Keratinocyte (primary cell): Measurements from ENCODE around the gene CEBPZOS. TPM values are rescaled to one million over a fixed set of nuclear protein-coding genes. Genes with fewer than 3 reads are reported as not detected.

Source experiments
- DNase-seq: peaks from one replicate; pipeline ENCODE4 v3.0.0-alpha.2; 2011; ENCODE audit warnings: low read depth, missing footprints, low spot score
- FAIRE-seq: peaks from 2 replicates; lab custom pipeline; 2011; peaks lifted over from hg19 to GRCh38; lab: Jason Lieb, UNC
- H2AFZ ChIP-seq: 2 replicates; pipeline ENCODE4 v1.6.0; 2012; ENCODE audit warnings: low read length, control low read depth, inconsistent platforms; ENCODE audit not compliant: control insufficient read depth
- H3K27ac ChIP-seq: 2 replicates; pipeline ENCODE4 v1.5.1; 2011; ENCODE audit warnings: low read length; ENCODE audit not compliant: control insufficient read depth, insufficient read depth
- H3K27me3 ChIP-seq: 3 replicates; pipeline ENCODE4 v1.6.0; 2011; ENCODE audit warnings: low read length; ENCODE audit not compliant: control insufficient read depth, insufficient read depth; ENCODE audit errors: extremely low read depth
- H3K36me3 ChIP-seq, 2 experiments: 2 replicates in 1 of 2; 3 replicates in 1 of 2; pipeline ENCODE4 v1.5.1; 2011; ENCODE audit warnings: low read length in 2 of 2, mild to moderate bottlenecking in 1 of 2; ENCODE audit not compliant: control insufficient read depth in 2 of 2, insufficient read depth in 2 of 2; ENCODE audit errors: extremely low read depth in 1 of 2
- H3K4me1 ChIP-seq: 3 replicates; pipeline ENCODE4 v1.5.1; 2011; ENCODE audit warnings: low read length; ENCODE audit not compliant: control insufficient read depth, insufficient read depth; ENCODE audit errors: extremely low read depth
- H3K4me2 ChIP-seq: 3 replicates; pipeline ENCODE4 v1.6.0; 2011; ENCODE audit warnings: low read depth, low read length; ENCODE audit not compliant: control insufficient read depth, insufficient read depth; ENCODE audit errors: extremely low read depth
- H3K4me3 ChIP-seq, 3 experiments: fragments of 200-600 bp in 1 of 3; sonication (generic) in 1 of 3; 2 replicates in 2 of 3; 3 replicates in 1 of 3; pipeline ENCODE4 v1.5.1; 2011 to 2016; ENCODE audit warnings: low read length in 3 of 3, mild to moderate bottlenecking in 3 of 3, control low read depth in 2 of 3, inconsistent platforms in 1 of 3, low read depth in 1 of 3, mixed read lengths in 1 of 3, mixed run types in 1 of 3, moderate library complexity in 1 of 3; ENCODE audit not compliant: control insufficient read depth in 2 of 3, insufficient read depth in 2 of 3; ENCODE audit errors: extremely low read depth in 1 of 3
- H3K79me2 ChIP-seq: 2 replicates; pipeline ENCODE4 v1.6.0; 2012; ENCODE audit warnings: low read length; ENCODE audit not compliant: control insufficient read depth, insufficient read depth
- H3K9ac ChIP-seq: 3 replicates; pipeline ENCODE4 v1.6.0; 2011; ENCODE audit warnings: low read length; ENCODE audit not compliant: control insufficient read depth, insufficient read depth; ENCODE audit errors: extremely low read depth
- H3K9me1 ChIP-seq: 3 replicates; pipeline ENCODE4 v1.6.0; 2011; ENCODE audit warnings: low read length; ENCODE audit not compliant: control insufficient read depth, insufficient read depth; ENCODE audit errors: extremely low read depth
- H3K9me3 ChIP-seq: 2 replicates; pipeline ENCODE4 v1.5.1; 2012; ENCODE audit warnings: low read depth, low read length; ENCODE audit not compliant: control insufficient read depth
- H4K20me1 ChIP-seq: 3 replicates; pipeline ENCODE4 v1.6.0; 2011; ENCODE audit warnings: low read length; ENCODE audit not compliant: control insufficient read depth, insufficient read depth; ENCODE audit errors: extremely low read depth
- CTCF ChIP-seq, 3 experiments: IDR thresholded peaks in 1 of 3; conservative IDR thresholded peaks in 1 of 3; optimal IDR thresholded peaks in 1 of 3; 2 replicates in 2 of 3; 3 replicates in 1 of 3; pipeline versions ENCODE3 to v1.5.1; 2011; ENCODE audit warnings: low read length in 3 of 3, mild to moderate bottlenecking in 3 of 3, moderate library complexity in 2 of 3, control low read depth in 1 of 3, inconsistent platforms in 1 of 3; ENCODE audit not compliant: insufficient read depth in 2 of 3; ENCODE audit errors: extremely low read depth in 1 of 3
- EZH2 ChIP-seq: IDR thresholded peaks from one replicate; pipeline ENCODE4 v1.6.1; 2012; ENCODE audit warnings: inconsistent platforms, mild to moderate bottlenecking, low read length, moderate library complexity
- dilution Hi-C: fragments of 300-500 bp; cut with MboI; formaldehyde crosslinking; loops from one replicate; pipeline ENCODE4 v1.7.0; 2020; ENCODE audit warnings: low sequenced_read_pairs; ENCODE audit not compliant: extremely low pct_ligation_motif_present
- polyA plus RNA-seq, 5 experiments: library from polyadenylated mRNA; depleted of rRNA in 3 of 5; stranded (reverse) in 3 of 5; stranded (forward) in 1 of 5; unstranded in 1 of 5; fragments of >200 nt; gene quantifications; 1 replicate in 1 of 5; 2 replicates in 3 of 5; 3 replicates in 1 of 5; pipeline versions ENCODE4 v1.2.1 to v1.2.3, GENCODE V29; 2011 to 2012; ENCODE audit warnings: missing spikeins in 2 of 5, low read depth in 1 of 5, low replicate concordance in 1 of 5

The CEBPZOS gene
- polyA plus RNA-seq, 1 donor (not counting 4 experiments of a cell fraction or from before 2014, with no cell fraction given): 42.9 TPM

GRCh38 chr2:37181726-37182684 lies 14.3 kb upstream of the CEBPZOS start:
- H2AFZ ChIP-seq: no peak overlapping the region
- no peaks in the 10 kb centered on the region for H4K20me1 ChIP-seq
- FAIRE-seq (no peak), DNase-seq (no peak)
- H3K4me2 ChIP-seq: no peak overlapping the region
- H3K36me3 ChIP-seq: no peaks in the 10 kb centered on the region
- H3K4me1 ChIP-seq: peaks cover 7% of the 10 kb centered on the region
- H3K9me1 ChIP-seq: no peaks in the 10 kb centered on the region
- no peak overlapping the region for H3K9ac ChIP-seq
- H3K4me3 ChIP-seq: no peak overlapping the region
- TF ChIP-seq CTCF (optimal IDR thresholded peaks at IDR 0.05 in 1 of 3, IDR thresholded peaks at IDR 0.05 in 1 of 3, conservative IDR thresholded peaks at IDR 0.05 in 1 of 3; ENCODE audit: extremely low read depth in 1 of 3, insufficient read depth in 2 of 3, low read length in 3 of 3): no peak
- TF ChIP-seq EZH2: no peak
- H3K27me3 ChIP-seq: no peaks in the 10 kb centered on the region
- dilution Hi-C loops: no loop called here
- H3K79me2 ChIP-seq: no peaks in the 10 kb centered on the region
- H3K27ac ChIP-seq: no peak overlapping the region
- no peaks in the 10 kb centered on the region for H3K9me3 ChIP-seq

GRCh38 chr2:37188570-37188969 lies 7.7 kb upstream of the CEBPZOS start, which contains the start of gene SULT6B1:
Gene SULT6B1, minus strand, starts transcription at chr2:37188670. Its CDS starts 30 bp downstream, at chr2:37188640.
- no peaks in the 10 kb centered on the region for H3K9me3 ChIP-seq
- no peaks in the 10 kb centered on the region for H3K79me2 ChIP-seq
- H3K27me3 ChIP-seq: no peaks in the 10 kb centered on the region
- peaks cover 15% of the 10 kb centered on the region for H3K4me1 ChIP-seq
- FAIRE-seq (no peak), DNase-seq (no peak)
- peak within 1 kb of the TSS; percentile 15 for H3K9ac ChIP-seq
- H4K20me1 ChIP-seq: no peaks in the 10 kb centered on the region
- H3K36me3 ChIP-seq: no peaks in the 10 kb centered on the region
- dilution Hi-C loops: no loop called here
- no peaks in the 10 kb centered on the region for H3K9me1 ChIP-seq
- peak within 1 kb of the TSS; percentile 58 for H3K27ac ChIP-seq
- H3K4me2 ChIP-seq: peak within 1 kb of the TSS; percentile 33
- no peak within 1 kb of the TSS for H3K4me3 ChIP-seq
- TF ChIP-seq CTCF (optimal IDR thresholded peaks at IDR 0.05 in 1 of 3, IDR thresholded peaks at IDR 0.05 in 1 of 3, conservative IDR thresholded peaks at IDR 0.05 in 1 of 3; ENCODE audit: extremely low read depth in 1 of 3, insufficient read depth in 2 of 3, low read length in 3 of 3) (no peak), EZH2 (no peak)
- peak within 1 kb of the TSS; percentile 84 for H2AFZ ChIP-seq
